Stimulated activated CD8-positive, alpha-beta memory T cell treated with anti-CD3 and anti-CD28 coated beads, Interleukin-4, amount 100 ng/mL, for 1 hour (primary cell): ENCODE results near the gene MYH4.

Experiments used
- DNase-seq, 2 donors: peaks; one replicate each; pipeline ENCODE4 v3.0.0-alpha.2; 2020; ENCODE audit warnings: low read depth in 2 of 2, low spot score in 1 of 2

Gene MYH4

DNA sequence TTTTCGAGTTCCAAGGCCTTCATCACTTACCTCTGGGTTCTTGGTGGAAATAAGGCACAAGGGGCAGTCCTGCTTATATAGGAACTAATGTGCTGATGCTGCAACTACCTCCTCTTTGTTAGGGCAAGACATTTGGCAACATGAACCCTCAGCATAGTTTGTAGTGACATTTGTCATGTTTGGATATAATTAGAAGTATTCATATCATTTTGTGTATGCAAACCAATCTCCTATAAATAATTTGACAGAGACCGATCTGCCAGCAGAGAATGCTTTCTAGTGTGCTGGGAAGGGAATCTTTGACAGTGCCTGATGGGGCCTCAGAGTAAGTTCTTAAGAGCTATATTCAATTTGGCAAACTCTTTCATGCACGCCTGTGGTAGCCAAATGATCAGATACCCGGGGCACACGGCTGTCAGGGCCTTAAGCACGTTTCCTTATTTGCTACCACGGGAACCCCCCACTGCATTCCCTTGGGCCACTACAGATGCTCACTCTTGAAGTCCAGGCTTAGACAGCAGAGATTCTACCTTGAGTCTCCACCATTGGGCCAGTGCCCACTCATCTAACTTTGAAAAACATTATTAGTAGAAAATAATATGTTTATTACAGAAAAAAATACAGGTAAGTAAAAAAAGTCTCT lies 47.3 kb downstream of the MYH4 start, which contains the start of gene MYH8:
TSS of gene MYH8 (minus strand) at position 51 of the 643 bp plus-strand sequence. CDS start 1,723 bp downstream, outside the sequence.
- DNase-seq: no peak

DNA sequence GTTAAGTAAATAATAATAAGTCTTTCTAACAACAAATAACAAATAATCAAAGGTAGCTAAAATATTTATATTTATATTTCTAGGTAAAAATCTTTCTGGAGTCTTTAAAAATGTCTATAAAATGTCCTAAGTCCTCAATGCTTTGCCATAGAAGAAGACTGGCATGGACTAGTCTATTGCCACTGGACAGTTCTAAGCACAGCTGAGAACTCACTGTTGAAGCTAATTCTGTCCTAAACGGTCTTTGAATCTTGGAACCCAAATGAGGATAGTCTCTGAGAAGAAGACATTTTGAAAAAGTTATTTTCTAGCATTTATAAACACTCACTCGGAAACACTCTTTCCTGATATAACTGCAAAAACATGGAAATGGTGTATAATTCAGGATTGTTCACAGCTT lies 48.1 kb downstream of the MYH4 start:
- no peak for DNase-seq

- no peak for DNase-seq
Observed at GRCh38 chr17:10420811-10421210, 48.5 kb downstream of the MYH4 start.

DNA sequence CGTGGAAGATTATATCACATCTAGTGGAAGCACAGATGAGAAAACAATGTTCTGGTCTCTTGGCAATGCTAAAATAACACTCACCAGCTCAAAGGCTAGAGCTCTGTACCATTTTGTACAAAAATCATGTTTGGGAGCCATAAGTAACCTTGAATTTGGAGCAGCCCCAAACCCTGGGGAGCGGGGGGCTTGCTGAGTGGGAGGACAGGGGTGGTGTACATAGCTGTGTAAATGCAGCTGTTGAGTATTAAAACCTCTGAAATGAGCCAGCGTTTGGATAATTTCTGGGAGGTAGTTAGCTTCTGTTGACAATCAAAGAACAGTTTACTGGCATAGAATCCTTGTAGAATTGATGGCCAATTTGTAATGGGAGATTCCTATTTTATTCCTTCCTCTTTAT lies 51.9 kb downstream of the MYH4 start:
- DNase-seq: no peak

DNA sequence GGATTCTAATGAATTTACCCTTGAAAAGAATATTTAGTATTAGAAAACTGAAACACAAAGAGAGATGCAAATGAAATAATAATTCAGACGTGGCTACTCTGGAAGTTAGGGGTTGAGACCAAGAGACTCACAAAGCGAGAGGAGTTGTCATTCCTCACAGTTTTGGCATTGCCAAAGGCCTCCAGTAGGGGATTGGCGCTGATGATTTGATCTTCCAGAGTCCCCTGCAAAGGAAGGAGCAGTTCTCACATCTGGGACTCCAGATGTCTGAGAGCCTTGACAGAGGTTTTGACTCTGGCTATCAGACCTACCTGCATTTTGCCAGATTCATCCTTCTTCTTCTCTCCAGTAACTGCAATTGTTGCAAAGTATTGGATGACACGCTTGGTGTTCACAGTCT lies 54.2 kb downstream of the MYH4 start:
- DNase-seq: no peak

- no peak for DNase-seq
Observed at GRCh38 chr17:10403589-10403988, 65.8 kb downstream of the MYH4 start.

GRCh38 chr17:10398352-10398751 lies 71.0 kb downstream of the MYH4 start:
- no peak for DNase-seq

- DNase-seq: no peak
Observed at GRCh38 chr17:10396524-10397163, 72.7 kb downstream of the MYH4 start.

DNA sequence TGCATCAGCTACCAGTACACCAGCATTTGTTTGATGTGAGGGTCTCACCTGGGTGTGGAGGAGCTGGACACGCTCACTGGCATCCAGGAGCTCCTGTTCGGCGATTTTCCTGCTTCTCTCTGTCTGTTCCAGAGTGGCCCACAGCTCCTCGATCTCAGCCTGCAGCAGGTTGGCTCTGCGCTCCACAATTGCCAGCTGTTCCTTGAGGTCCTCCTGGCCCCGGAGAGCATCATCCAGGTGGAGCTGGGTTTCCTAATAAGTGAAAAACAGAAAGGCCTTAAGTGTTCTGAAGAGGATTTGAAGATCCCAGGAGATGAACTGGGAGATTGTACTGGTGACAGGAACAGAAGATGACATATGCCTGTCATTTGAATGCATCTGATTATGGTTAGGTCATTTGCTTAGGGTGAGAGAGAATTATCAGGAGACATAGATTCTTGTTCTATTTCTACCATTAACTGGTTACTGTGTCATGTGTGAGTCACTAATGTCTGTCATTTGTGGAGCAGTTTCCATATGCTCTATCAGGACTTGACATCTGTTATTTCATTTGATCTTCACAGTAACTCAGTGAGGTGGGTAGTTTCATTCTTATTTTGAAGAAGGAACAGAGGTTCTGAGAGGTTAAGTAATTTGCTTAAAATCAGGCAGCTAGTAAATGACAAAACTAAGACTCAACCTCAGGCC lies 75.0 kb downstream of the MYH4 start:
- DNase-seq: no peak
